ENCODE measurements around the gene ARID1B. TPM values are rescaled to one million over a fixed set of nuclear protein-coding genes. Genes with fewer than 3 reads are reported as not detected.
"Not testable (repeated sequence)": the region's sequence is repeated elsewhere in the genome, so short reads cannot be mapped to it uniquely, and the experiment has no call there.

Gene ARID1B
- total and polyA plus RNA-seq, 12 donors: 13.3 to 85.6 (median 50.9) TPM

DNA sequence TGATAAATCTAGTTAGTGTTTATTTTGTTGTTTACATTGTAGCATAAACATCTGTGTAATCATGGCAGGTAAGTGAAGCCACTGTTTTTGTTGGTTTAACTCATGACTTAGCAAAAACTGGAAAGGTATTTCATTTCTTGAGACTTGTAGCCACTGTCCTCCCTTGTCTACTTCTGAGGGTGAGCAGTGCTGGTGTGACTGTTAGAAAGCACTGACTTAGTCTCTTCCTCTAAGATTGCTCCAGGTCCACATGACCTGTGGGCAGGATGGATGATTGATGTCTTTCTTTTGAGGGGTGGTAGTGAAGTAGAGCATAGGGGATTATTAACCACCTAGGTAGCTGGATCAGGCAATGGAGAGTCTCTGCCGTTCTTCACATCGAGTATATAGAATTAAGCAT lies 203.8 kb downstream of the ARID1B start:
- H3K27me3 ChIP-seq: no peaks in the 10 kb centered on the region
- 92 to 100% (median 97%) methylated on average over 2 of the region's 2 CpGs for WGBS, 4 donors
- no peak overlapping the region for H3K4me3 ChIP-seq
- DNase-seq: no peak
- intact Hi-C loops (cut with DNase I): no loop called here
- peaks cover 16 to 40% of the 10 kb centered on the region in 2 donors for H3K4me1 ChIP-seq (replicated peaks in 1 of 2)
- no peak overlapping the region for H3K27ac ChIP-seq
- H3K36me3 ChIP-seq (replicated peaks in 1 of 2): no peaks in the 10 kb centered on the region
- TF ChIP-seq, protein P1, sequence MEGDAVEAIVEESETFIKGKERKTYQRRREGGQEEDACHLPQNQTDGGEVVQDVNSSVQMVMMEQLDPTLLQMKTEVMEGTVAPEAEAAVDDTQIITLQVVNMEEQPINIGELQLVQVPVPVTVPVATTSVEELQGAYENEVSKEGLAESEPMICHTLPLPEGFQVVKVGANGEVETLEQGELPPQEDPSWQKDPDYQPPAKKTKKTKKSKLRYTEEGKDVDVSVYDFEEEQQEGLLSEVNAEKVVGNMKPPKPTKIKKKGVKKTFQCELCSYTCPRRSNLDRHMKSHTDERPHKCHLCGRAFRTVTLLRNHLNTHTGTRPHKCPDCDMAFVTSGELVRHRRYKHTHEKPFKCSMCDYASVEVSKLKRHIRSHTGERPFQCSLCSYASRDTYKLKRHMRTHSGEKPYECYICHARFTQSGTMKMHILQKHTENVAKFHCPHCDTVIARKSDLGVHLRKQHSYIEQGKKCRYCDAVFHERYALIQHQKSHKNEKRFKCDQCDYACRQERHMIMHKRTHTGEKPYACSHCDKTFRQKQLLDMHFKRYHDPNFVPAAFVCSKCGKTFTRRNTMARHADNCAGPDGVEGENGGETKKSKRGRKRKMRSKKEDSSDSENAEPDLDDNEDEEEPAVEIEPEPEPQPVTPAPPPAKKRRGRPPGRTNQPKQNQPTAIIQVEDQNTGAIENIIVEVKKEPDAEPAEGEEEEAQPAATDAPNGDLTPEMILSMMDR (IDR thresholded peaks at IDR 0.05): no peak
- no peak for TF ChIP-seq POLR2A (IDR thresholded peaks at IDR 0.05)
- H3K9me3 ChIP-seq (replicated peaks in 1 of 3): no peaks in the 10 kb centered on the region

DNA sequence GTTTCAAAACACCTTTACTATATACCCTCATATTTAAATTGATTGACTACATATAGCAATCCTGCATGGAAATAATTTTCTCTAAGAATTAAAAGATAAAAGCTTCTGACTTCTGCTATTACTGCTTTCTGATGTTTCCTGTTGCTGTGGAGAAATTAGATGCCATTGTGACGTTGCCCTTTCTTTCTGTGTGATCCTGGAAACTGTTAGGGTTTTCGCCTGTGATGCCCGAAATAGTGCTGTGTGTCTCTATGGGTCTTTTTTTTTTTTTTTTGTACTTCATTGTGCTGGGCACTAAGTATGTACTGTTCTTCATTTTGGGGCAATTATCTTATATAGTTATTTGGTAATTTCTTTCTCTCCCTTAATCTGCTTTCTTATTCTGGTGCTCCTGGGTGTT lies 205.0 kb downstream of the ARID1B start:
- WGBS, 4 donors: 36 to 62% (median 46%) methylated on average over 3 of the region's 3 CpGs
- Histone ChIP-seq H3K27me3 (no peaks in the 10 kb centered on the region), H3K4me3 (no peak overlapping the region)

DNA sequence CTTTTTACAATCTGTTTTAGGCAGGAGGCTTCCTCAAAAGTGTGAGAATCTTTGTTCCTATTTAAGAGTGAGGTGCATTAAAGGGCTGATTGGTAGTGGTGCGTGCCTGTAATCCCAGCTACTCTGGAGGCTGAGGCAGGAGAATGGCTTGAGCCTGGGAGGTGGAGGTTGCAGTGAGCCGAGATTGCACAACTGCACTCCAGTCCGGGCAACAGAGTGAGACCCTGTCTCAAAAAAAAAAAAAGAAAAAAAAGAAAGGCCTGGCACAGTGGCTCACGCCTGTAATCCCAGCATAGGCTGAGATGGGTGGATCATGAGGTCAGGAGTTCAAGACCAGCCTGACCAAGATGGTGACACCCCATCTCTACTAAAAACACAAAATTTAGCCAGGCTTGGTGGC lies 205.7 kb downstream of the ARID1B start:
- intact Hi-C loops (cut with DNase I): not testable (repeated sequence)
- peaks cover 12 to 30% of the 10 kb centered on the region in 2 donors for H3K4me1 ChIP-seq (replicated peaks in 1 of 2)
- WGBS, 4 donors: 80 to 89% (median 84%) methylated on average over 4 of the region's 4 CpGs

More for the DNA sequence above, 205.0 kb downstream of the ARID1B start:
- intact Hi-C loops (cut with DNase I): no loop called here
- no peaks in the 10 kb centered on the region for H3K36me3 ChIP-seq (replicated peaks in 1 of 2)
- TF ChIP-seq, protein P1 (IDR thresholded peaks at IDR 0.05): no peak
- no peak for TF ChIP-seq POLR2A (IDR thresholded peaks at IDR 0.05)
- no peaks in the 10 kb centered on the region for H3K9me3 ChIP-seq (replicated peaks in 1 of 3)
- H3K27ac ChIP-seq: no peak overlapping the region
- no peak for DNase-seq
- peaks cover 12 to 35% of the 10 kb centered on the region in 2 donors for H3K4me1 ChIP-seq (replicated peaks in 1 of 2)

DNA sequence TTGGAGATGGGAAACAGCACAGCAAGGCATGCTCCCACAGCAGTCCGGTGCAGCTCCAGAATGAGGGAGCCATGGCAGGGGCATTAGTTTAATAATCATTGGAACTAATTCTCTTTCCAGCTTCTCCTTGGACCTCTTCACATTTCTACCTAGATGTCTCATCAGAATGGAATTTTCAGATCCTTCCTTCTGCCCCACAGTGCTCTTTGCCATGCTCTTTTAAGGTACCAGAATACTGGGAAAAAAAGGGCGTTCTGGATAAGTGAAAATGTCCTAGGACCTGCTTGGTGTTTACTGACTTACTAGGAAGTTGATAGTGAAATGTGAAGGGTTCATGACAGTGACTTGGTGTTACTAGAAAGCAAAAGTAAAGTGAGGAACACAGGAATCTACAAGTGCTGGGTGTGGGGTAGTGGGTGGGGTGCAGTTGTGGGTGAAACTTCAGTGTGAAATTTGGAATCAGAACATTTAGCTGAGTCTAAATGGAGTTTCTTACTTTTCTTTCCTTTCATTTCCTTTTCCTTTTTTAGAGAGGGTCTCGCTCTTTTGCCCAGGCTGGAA lies 207.1 kb downstream of the ARID1B start:
- H3K4me3 ChIP-seq: no peak overlapping the region
- DNase-seq: no peak
- TF ChIP-seq, protein P1 (IDR thresholded peaks at IDR 0.05): no peak
- no peak for TF ChIP-seq POLR2A (IDR thresholded peaks at IDR 0.05)
- H3K36me3 ChIP-seq (replicated peaks in 1 of 2): no peaks in the 10 kb centered on the region
- H3K27ac ChIP-seq: no peak overlapping the region
- H3K4me1 ChIP-seq (replicated peaks in 1 of 2): peaks cover 6 to 30% of the 10 kb centered on the region in 2 donors
- WGBS, 4 donors: 86 to 93% (median 90%) methylated on average over 3 of the region's 3 CpGs
- intact Hi-C loops (cut with DNase I): no loop called here
- no peaks in the 10 kb centered on the region for H3K27me3 ChIP-seq
- no peaks in the 10 kb centered on the region for H3K9me3 ChIP-seq (replicated peaks in 1 of 3)

More for the DNA sequence above, 205.7 kb downstream of the ARID1B start:
- not testable (repeated sequence) for H3K27me3 ChIP-seq; DNase-seq; H3K9me3 ChIP-seq (replicated peaks in 1 of 3); H3K27ac ChIP-seq; H3K36me3 ChIP-seq (replicated peaks in 1 of 2); H3K4me3 ChIP-seq

DNA sequence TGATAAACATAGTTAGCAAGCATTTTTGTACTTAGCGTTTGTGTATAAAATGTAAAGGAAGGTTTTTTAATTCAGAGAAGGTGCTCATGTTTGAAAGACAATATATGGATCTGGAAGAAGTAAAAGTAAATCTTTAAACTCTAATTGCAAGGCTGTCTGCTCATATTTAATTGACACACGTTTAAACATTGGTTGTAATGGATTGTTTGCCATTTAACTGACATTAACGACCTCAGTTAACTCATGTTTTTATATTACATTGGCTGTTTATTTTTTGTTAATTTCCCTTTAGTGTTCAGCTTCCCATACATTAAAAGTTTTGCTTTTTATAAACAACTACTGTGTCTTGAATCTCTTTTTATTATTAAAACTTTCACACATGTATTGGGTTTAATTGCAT lies 208.1 kb downstream of the ARID1B start:
- Histone ChIP-seq H3K36me3 (replicated peaks in 1 of 2) (no peaks in the 10 kb centered on the region), H3K27me3 (no peaks in the 10 kb centered on the region), H3K4me1 (replicated peaks in 1 of 2) (peaks cover 6 to 30% of the 10 kb centered on the region in 2 donors), H3K27ac (no peak overlapping the region), H3K9me3 (replicated peaks in 1 of 3) (no peaks in the 10 kb centered on the region), H3K4me3 (no peak overlapping the region)
- no peak for DNase-seq
- intact Hi-C loops (cut with DNase I): no loop called here
- WGBS, 4 donors: 87 to 90% (median 88%) methylated on average over 3 of the region's 3 CpGs
- TF ChIP-seq POLR2A (IDR thresholded peaks at IDR 0.05): no peak
- TF ChIP-seq, protein P1 (IDR thresholded peaks at IDR 0.05): no peak

Measured in adrenal gland (tissue), 12 donors.